ENCODE data around the gene CLDND1.

Gene CLDND1

GRCh38 chr3:98504539-98504938 lies 18.2 kb downstream of the CLDND1 start:
- H3K4me3 ChIP-seq (ENCODE audit: low read depth, low read length): no peak overlapping the region
- no peak for DNase-seq (ENCODE audit: low read depth, low spot score)
- in situ Hi-C loops (cut with HindIII; ENCODE audit: low sequenced_read_pairs): no loop called here
- TF ChIP-seq CTCF (IDR thresholded peaks at IDR 0.05; ENCODE audit: low read depth, low read length): no peak

- no peak for TF ChIP-seq CTCF (IDR thresholded peaks at IDR 0.05; ENCODE audit: low read depth, low read length)
- H3K4me3 ChIP-seq (ENCODE audit: low read depth, low read length): no peak overlapping the region
- no peak for DNase-seq (ENCODE audit: low read depth, low spot score)
- in situ Hi-C loops (cut with HindIII; ENCODE audit: low sequenced_read_pairs): no loop called here
Observed at GRCh38 chr3:98501863-98502576, 20.7 kb downstream of the CLDND1 start.

GRCh38 chr3:98501270-98501669 lies 21.4 kb downstream of the CLDND1 start:
- in situ Hi-C loops (cut with HindIII; ENCODE audit: low sequenced_read_pairs): no loop called here
- TF ChIP-seq CTCF (IDR thresholded peaks at IDR 0.05; ENCODE audit: low read depth, low read length): no peak
- no peak overlapping the region for H3K4me3 ChIP-seq (ENCODE audit: low read depth, low read length)
- DNase-seq (ENCODE audit: low read depth, low spot score): no peak

GRCh38 chr3:98500019-98500418 lies 22.7 kb downstream of the CLDND1 start:
- DNase-seq (ENCODE audit: low read depth, low spot score): no peak
- no peak overlapping the region for H3K4me3 ChIP-seq (ENCODE audit: low read depth, low read length)
- TF ChIP-seq CTCF (IDR thresholded peaks at IDR 0.05; ENCODE audit: low read depth, low read length): no peak
- in situ Hi-C loops (cut with HindIII; ENCODE audit: low sequenced_read_pairs): no loop called here

GRCh38 chr3:98497381-98497780 lies 25.3 kb downstream of the CLDND1 start, which contains the start of gene OR5K2:
TSS of gene OR5K2 (plus strand) at chr3:98497681. CDS start at chr3:98497681, 0 bp downstream.
- H3K4me3 ChIP-seq (ENCODE audit: low read depth, low read length): no peak within 1 kb of the TSS
- DNase-seq (ENCODE audit: low read depth, low spot score): no peak
- in situ Hi-C loops (cut with HindIII; ENCODE audit: low sequenced_read_pairs): no loop called here
- TF ChIP-seq CTCF (IDR thresholded peaks at IDR 0.05; ENCODE audit: low read depth, low read length): no peak

GRCh38 chr3:98483626-98484025 lies 39.1 kb downstream of the CLDND1 start:
- no peak overlapping the region for H3K4me3 ChIP-seq (ENCODE audit: low read depth, low read length)

More at GRCh38 chr3:98483626-98484025, 39.1 kb downstream of the CLDND1 start:
- in situ Hi-C loops (cut with HindIII; ENCODE audit: low sequenced_read_pairs): no loop called here
- no peak for TF ChIP-seq CTCF (IDR thresholded peaks at IDR 0.05; ENCODE audit: low read depth, low read length)
- no peak for DNase-seq (ENCODE audit: low read depth, low spot score)
